Loucy (cell line): Measurements from ENCODE around the gene SNAP25.

ENCODE experiments used
- H2AFZ ChIP-seq: fragments of 200-600 bp; sonication (generic); 2 replicates; pipeline ENCODE4 v1.6.0; 2016; ENCODE audit warnings: antibody characterized with exemption, mild to moderate bottlenecking, low read length, moderate library complexity
- H3F3A ChIP-seq: fragments of 200-600 bp; 2 replicates; pipeline ENCODE4 v1.6.0; 2016; ENCODE audit warnings: antibody characterized with exemption, low read depth, mild to moderate bottlenecking
- H3K27me3 ChIP-seq: fragments of 200-600 bp; sonication (generic); 2 replicates; pipeline ENCODE4 v1.6.1; 2014; ENCODE audit warnings: low read length, mild to moderate bottlenecking; ENCODE audit not compliant: insufficient read depth, poor library complexity, severe bottlenecking
- H3K36me3 ChIP-seq: fragments of 200-600 bp; sonication (generic); 2 replicates; pipeline ENCODE4 v1.6.1; 2016; ENCODE audit warnings: low read length; ENCODE audit not compliant: insufficient read depth
- H3K4me1 ChIP-seq: fragments of 200-600 bp; sonication (generic); 2 replicates; pipeline ENCODE4 v1.5.1; 2014; ENCODE audit warnings: low read length, mild to moderate bottlenecking; ENCODE audit not compliant: insufficient read depth, poor library complexity, severe bottlenecking
- H3K4me2 ChIP-seq: fragments of 200-600 bp; sonication (generic); 2 replicates; pipeline ENCODE4 v1.6.0; 2014; ENCODE audit warnings: antibody characterized with exemption, low read length, low read depth, mild to moderate bottlenecking; ENCODE audit not compliant: poor library complexity, severe bottlenecking
- H3K4me3 ChIP-seq: fragments of 200-600 bp; sonication (generic); 2 replicates; pipeline ENCODE4 v1.5.1; 2014; ENCODE audit warnings: low read length, mild to moderate bottlenecking, mixed read lengths; ENCODE audit not compliant: poor library complexity, severe bottlenecking
- H3K79me2 ChIP-seq: fragments of 200-600 bp; sonication (generic); 2 replicates; pipeline ENCODE4 v1.6.1; 2014; ENCODE audit warnings: low read length; ENCODE audit not compliant: insufficient read depth
- H3K9ac ChIP-seq: fragments of 200-600 bp; sonication (generic); 2 replicates; pipeline ENCODE4 v1.6.0; 2014; ENCODE audit warnings: mild to moderate bottlenecking, low read depth, low read length, moderate library complexity; ENCODE audit not compliant: poor library complexity, severe bottlenecking
- H3K9me2 ChIP-seq: fragments of 200-600 bp; sonication (generic); replicated peaks from 2 replicates; pipeline ENCODE4 v1.6.1; 2016; ENCODE audit warnings: low read depth, low read length, mixed read lengths
- H3K9me3 ChIP-seq: fragments of 200-600 bp; sonication (generic); 2 replicates; pipeline ENCODE4 v1.6.1; 2014; ENCODE audit warnings: mild to moderate bottlenecking, antibody characterized with exemption, low read length, low read depth; ENCODE audit not compliant: insufficient read depth
- H4K20me1 ChIP-seq: fragments of 200-600 bp; sonication (generic); 2 replicates; pipeline ENCODE4 v1.6.0; 2014; ENCODE audit warnings: antibody characterized with exemption, low read length, mild to moderate bottlenecking; ENCODE audit not compliant: insufficient read depth, poor library complexity, severe bottlenecking
- CTCF ChIP-seq: fragments of 200-600 bp; sonication (generic); conservative IDR thresholded peaks from 2 replicates; pipeline ENCODE4 v1.5.1; 2014; ENCODE audit warnings: mild to moderate bottlenecking, antibody characterized with exemption, low read length
- EZH2phosphoT487 ChIP-seq: fragments of 200-600 bp; IDR thresholded peaks from 2 replicates; pipeline ENCODE4 v1.6.1; 2018; ENCODE audit warnings: antibody characterized with exemption, mild to moderate bottlenecking, moderate library complexity, borderline replicate concordance

SNAP25 gene

GRCh38 chr20:10307359-10307735 lies 88.7 kb downstream of the SNAP25 start:
- Histone ChIP-seq H3K9me3 (no peaks in the 10 kb centered on the region), H4K20me1 (no peaks in the 10 kb centered on the region), H3K4me2 (no peak overlapping the region), H3K4me3 (no peak overlapping the region), H3K9me2 (no peaks in the 10 kb centered on the region), H3K4me1 (peaks cover 13% of the 10 kb centered on the region), H3F3A (0 out of 2 replicates have a peak, but pooled peaks cover 4% of the 10 kb centered on the region), H3K9ac (no peak overlapping the region), H3K27me3 (peaks cover 79% of the 10 kb centered on the region), H3K79me2 (no peaks in the 10 kb centered on the region), H3K36me3 (no peaks in the 10 kb centered on the region), H2AFZ (no peak overlapping the region)
- no peak for TF ChIP-seq CTCF
- TF ChIP-seq EZH2phosphoT487: no peak

- Histone ChIP-seq H3K9ac (no peak overlapping the region), H3K9me3 (no peaks in the 10 kb centered on the region), H3K4me2 (no peak overlapping the region)
Observed at GRCh38 chr20:10308652-10309051, 90.0 kb downstream of the SNAP25 start.

GRCh38 chr20:10309326-10309725 lies 90.7 kb downstream of the SNAP25 start:
- H3F3A ChIP-seq: 0 out of 2 replicates have a peak, but pooled peaks cover 4% of the 10 kb centered on the region
- H3K9ac ChIP-seq: no peak overlapping the region
- no peaks in the 10 kb centered on the region for H4K20me1 ChIP-seq
- H3K27me3 ChIP-seq: peaks cover 79% of the 10 kb centered on the region
- H3K4me2 ChIP-seq: no peak overlapping the region
- H3K9me2 ChIP-seq: no peaks in the 10 kb centered on the region
- no peaks in the 10 kb centered on the region for H3K9me3 ChIP-seq
- no peaks in the 10 kb centered on the region for H3K36me3 ChIP-seq
- no peaks in the 10 kb centered on the region for H3K79me2 ChIP-seq
- H2AFZ ChIP-seq: no peak overlapping the region
- H3K4me3 ChIP-seq: no peak overlapping the region
- peaks cover 13% of the 10 kb centered on the region for H3K4me1 ChIP-seq
- no peak for TF ChIP-seq EZH2phosphoT487
- no peak for TF ChIP-seq CTCF

More at GRCh38 chr20:10308652-10309051, 90.0 kb downstream of the SNAP25 start:
- Histone ChIP-seq H3K36me3 (no peaks in the 10 kb centered on the region), H3K4me3 (no peak overlapping the region), H3K79me2 (no peaks in the 10 kb centered on the region), H3K4me1 (peaks cover 13% of the 10 kb centered on the region), H4K20me1 (no peaks in the 10 kb centered on the region), H2AFZ (no peak overlapping the region), H3K9me2 (no peaks in the 10 kb centered on the region), H3K27me3 (peaks cover 79% of the 10 kb centered on the region), H3F3A (0 out of 2 replicates have a peak, but pooled peaks cover 4% of the 10 kb centered on the region)
- TF ChIP-seq CTCF: no peak
- no peak for TF ChIP-seq EZH2phosphoT487
